Measurements from ENCODE around the gene SPECC1. TPM values are rescaled to one million over a fixed set of nuclear protein-coding genes. Genes with fewer than 3 reads are reported as not detected.
"Not testable (repeated sequence)": the region's sequence is repeated elsewhere in the genome, so short reads cannot be mapped to it uniquely, and the experiment has no call there.

Gene SPECC1
- total RNA-seq, 4 donors from 2014 or later: 72.1 to 133 (median 83.7) TPM

DNA sequence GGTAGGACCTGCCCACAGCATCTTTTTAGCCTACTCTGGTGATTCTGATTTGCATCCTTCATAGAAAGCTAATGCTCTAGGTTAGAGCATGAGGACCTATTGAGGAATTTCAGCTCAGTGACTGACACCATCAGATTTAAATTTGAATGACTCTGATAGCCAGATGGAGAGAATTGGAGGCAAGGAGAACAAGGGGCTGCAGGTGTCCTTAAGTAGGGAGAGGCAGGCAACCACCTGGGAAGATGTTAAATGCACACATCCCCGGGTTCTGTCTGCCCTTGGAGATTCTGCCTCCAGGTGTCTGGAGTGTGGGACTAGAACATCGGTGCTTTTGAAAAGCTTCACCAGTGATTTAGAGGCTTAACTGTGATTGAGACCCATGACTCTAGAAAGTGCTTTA is 221.8 kb downstream of the SPECC1 start:
- H3K36me3 ChIP-seq: peaks cover 0 to 42% (median 0%) of the 10 kb centered on the region in 3 donors
- H3K27ac ChIP-seq: no peak overlapping the region
- no peak overlapping the region for H3K4me3 ChIP-seq

DNA sequence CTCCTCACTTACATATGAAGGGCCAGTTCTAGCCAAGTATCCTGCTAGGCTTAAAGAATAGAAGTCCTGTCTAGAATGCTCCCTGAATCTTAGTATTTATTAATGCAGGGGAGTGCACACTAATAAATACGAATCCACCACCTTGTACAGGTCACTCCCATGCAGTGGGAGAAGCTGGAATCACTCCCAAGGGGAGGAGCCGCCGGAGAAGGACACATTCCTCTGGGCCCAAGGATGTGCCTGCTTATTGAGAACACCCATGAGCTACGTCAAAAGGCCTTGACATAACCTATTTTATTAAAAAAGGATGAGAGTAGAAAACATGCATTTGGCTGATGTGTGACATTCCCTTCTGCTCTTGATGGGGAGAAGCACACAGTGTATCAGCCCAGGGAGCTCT is 223.5 kb downstream of the SPECC1 start:
- TF ChIP-seq POLR2A (IDR thresholded peaks at IDR 0.05) (no peak), CTCF (IDR thresholded peaks at IDR 0.05) (no peak)
- Histone ChIP-seq H3K36me3 (peaks cover 0 to 38% (median 0%) of the 10 kb centered on the region in 3 donors), H3K4me3 (no peak overlapping the region), H3K27ac (no peak overlapping the region), H3K9me3 (no peaks in the 10 kb centered on the region), H3K4me1 (no peaks in the 10 kb centered on the region), H3K27me3 (no peaks in the 10 kb centered on the region)
- DNase-seq: no peak

More for the DNA sequence above, 221.8 kb downstream of the SPECC1 start:
- TF ChIP-seq POLR2A (IDR thresholded peaks at IDR 0.05) (no peak), CTCF (IDR thresholded peaks at IDR 0.05) (no peak)
- no peaks in the 10 kb centered on the region for H3K9me3 ChIP-seq
- no peak for DNase-seq
- H3K27me3 ChIP-seq: no peaks in the 10 kb centered on the region
- no peaks in the 10 kb centered on the region for H3K4me1 ChIP-seq

GRCh38 chr17:20234276-20234675 is 225.1 kb downstream of the SPECC1 start:
- H3K36me3 ChIP-seq: peaks cover 0 to 30% (median 0%) of the 10 kb centered on the region in 3 donors
- no peak for TF ChIP-seq POLR2A (IDR thresholded peaks at IDR 0.05)
- no peak for TF ChIP-seq CTCF (IDR thresholded peaks at IDR 0.05)
- no peak overlapping the region for H3K4me3 ChIP-seq
- no peak for DNase-seq
- no peaks in the 10 kb centered on the region for H3K27me3 ChIP-seq
- H3K9me3 ChIP-seq: no peaks in the 10 kb centered on the region
- H3K4me1 ChIP-seq: no peaks in the 10 kb centered on the region
- no peak overlapping the region for H3K27ac ChIP-seq

DNA sequence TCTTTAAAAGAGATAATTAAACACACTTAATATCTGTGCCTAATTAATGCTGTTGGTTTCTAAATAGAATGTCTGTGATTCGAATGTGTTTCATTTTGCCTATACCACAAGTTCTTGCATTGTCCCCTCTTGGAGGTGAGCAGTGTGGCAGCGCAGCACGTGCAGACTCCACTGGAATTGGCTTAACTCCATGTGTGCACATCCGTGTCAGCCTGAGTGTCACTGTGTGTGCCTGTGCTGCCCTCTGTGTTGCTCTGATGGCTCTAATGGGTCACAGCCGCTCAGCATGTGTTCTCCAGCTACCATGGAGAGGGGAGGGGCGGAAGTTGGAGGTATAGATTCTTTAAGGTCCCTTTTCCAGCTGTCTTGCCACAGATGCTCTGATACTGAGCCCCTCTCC is 226.6 kb downstream of the SPECC1 start:
- H3K27me3 ChIP-seq: no peaks in the 10 kb centered on the region
- no peaks in the 10 kb centered on the region for H3K4me1 ChIP-seq
- TF ChIP-seq POLR2A (IDR thresholded peaks at IDR 0.05) (no peak), CTCF (IDR thresholded peaks at IDR 0.05) (no peak)
- H3K4me3 ChIP-seq: no peak overlapping the region
- H3K27ac ChIP-seq: no peak overlapping the region
- peaks cover 0 to 22% (median 0%) of the 10 kb centered on the region in 3 donors for H3K36me3 ChIP-seq
- DNase-seq: no peak
- H3K9me3 ChIP-seq: no peaks in the 10 kb centered on the region

DNA sequence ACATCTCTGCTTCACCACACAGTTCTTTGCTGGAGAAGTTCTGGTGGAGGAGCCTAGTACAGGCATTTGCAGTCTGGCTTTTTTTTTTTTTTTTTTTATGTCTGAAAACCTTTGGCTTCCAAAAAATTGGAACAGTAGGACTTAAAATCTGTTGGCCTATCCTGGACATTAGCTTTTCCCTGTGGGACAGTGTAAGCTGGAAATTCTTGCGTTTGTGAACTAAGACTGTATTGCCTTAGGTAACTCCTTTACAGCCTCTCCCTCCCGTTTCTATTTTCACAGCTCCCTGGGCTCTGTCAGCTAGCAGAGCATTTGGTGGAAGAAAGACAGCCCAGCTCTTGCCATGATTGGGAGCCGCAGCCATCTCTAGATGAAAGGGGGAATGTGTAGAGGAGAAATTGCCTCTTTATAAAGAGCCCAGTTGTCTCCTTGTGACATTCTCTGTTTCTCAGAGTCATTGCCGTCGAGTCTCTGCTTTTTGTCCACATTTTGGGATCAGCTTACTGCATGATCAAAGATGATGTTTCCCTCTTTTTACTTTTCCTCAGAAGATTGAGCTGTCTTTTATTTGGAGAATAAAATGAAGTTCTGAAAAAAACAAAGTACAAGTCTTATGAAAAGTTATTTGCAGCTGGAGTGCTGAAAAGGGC is 227.5 kb downstream of the SPECC1 start:
- no peak for DNase-seq
- Histone ChIP-seq H3K27ac (no peak overlapping the region), H3K4me1 (no peaks in the 10 kb centered on the region), H3K27me3 (no peaks in the 10 kb centered on the region), H3K36me3 (peaks cover 0 to 18% (median 0%) of the 10 kb centered on the region in 3 donors), H3K9me3 (no peaks in the 10 kb centered on the region), H3K4me3 (no peak overlapping the region)
- TF ChIP-seq CTCF (IDR thresholded peaks at IDR 0.05): no peak
- no peak for TF ChIP-seq POLR2A (IDR thresholded peaks at IDR 0.05)

DNA sequence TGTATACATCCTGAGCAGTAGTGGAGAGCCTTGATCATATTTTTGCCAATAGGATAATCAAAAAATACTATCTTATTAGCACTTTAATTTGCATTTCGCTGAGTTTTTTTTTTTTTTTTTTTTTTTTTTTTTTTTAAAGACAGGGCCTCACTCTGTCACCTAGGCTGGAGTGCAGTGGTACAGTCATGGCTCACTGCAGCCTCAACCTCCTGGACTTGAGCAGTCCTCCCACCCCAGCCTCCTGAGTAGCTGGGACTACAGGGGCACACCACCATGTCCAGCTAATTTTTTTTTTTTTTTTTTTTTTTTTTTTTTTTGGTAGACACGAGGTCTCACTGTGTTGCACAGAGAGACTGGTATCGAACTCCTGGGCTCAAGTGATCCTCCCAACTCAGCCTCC is 230.6 kb downstream of the SPECC1 start:
- H3K4me3 ChIP-seq, H3K4me1 ChIP-seq, H3K9me3 ChIP-seq, H3K27ac ChIP-seq, DNase-seq, H3K27me3 ChIP-seq, H3K36me3 ChIP-seq: not testable (repeated sequence)
